ENCODE results near the gene OTULIN. TPM values are rescaled to one million over a fixed set of nuclear protein-coding genes. Genes with fewer than 3 reads are reported as not detected.

The OTULIN gene
- total RNA-seq, 1 donor from 2014 or later: 36.3 TPM

- H3K4me3 Mint-ChIP-seq (ENCODE audit: unreplicated experiment): no peak overlapping the region
- H3K27me3 Mint-ChIP-seq (ENCODE audit: low read depth): no peaks in the 10 kb centered on the region
- peaks cover 12% of the 10 kb centered on the region for H3K4me1 Mint-ChIP-seq (ENCODE audit: low read depth)
- no peak overlapping the region for H3K27ac Mint-ChIP-seq (ENCODE audit: unreplicated experiment)
- H3K36me3 Mint-ChIP-seq (ENCODE audit: low read depth): peaks cover 14% of the 10 kb centered on the region
- no peaks in the 10 kb centered on the region for H3K9me3 Mint-ChIP-seq (ENCODE audit: low read depth)
- no peak for DNase-seq (ENCODE audit: low spot score)
- no peak for TF ChIP-seq CTCF (IDR thresholded peaks at IDR 0.05)
These were observed 35.4 kb downstream of the OTULIN start for GRCh38 chr5:14699807-14700400.

DNA sequence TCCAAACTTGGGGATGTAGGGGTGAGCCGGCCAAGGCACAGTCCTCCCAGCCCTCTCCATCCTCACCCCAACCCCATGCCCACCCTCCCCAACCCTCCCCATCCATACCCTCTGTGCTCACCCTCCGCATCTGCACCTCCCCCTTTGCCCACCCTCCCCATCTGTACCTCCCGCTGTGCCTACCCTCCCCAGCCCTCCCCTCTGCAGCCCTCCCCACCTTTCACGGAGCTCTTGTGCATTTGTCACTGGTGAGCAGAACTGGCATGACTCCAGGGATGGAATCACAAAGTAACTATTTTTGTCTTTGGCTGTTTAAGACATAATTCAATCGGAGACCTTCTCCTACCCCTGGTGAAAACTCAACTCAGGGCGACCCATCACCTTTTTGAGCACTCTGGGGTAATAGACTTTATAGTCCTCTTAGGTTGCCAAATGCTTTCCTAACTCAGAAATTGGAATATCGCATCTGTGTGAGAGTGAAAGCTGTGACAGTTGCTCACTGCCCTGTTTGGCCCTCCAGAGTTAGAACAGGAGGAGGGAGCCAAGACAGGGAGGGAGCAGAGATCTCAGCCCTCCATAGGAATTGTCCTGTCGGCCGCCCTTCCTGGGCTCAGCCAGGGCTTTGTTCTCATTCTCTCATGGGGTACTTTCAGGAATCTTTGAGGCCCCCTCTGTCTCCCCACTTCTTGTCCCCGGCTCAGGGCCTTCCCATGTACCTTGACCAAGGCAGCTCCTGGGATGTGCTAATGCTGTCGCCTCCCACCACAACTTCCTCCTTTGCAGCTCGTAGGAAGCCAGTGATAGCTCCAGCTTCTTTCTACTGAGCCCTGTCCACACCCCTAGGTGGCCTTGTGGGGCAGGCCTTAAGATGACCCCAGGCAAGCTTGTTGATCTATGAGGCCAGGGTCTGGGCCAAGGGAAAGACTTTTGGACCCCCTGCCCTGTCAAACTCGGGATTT lies 36.2 kb downstream of the OTULIN start:
- H3K36me3 Mint-ChIP-seq (ENCODE audit: low read depth): peaks cover 15% of the 10 kb centered on the region

DNA sequence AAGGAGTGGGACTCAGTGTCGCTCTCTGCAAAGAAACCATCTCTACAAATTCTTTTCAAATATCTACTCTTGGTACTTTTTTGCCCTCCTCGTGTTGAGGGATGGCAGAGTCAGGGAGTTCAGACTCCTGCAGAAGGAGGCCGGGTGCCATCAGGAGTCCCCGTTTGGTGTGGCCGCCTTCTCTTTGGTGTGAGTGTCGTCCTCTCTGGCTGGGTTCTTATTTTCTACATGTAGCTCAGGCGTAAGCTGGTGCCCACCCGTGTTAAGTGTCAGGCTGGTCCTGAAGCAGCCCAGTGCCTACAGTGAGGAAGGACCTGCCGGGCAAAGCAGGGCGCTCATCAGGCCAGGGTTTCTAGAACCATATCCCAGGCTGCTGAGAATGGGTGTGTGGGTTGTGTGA lies 37.0 kb downstream of the OTULIN start:
- H3K4me1 Mint-ChIP-seq (ENCODE audit: low read depth): peaks cover 13% of the 10 kb centered on the region
- TF ChIP-seq CTCF (IDR thresholded peaks at IDR 0.05): no peak
- H3K4me3 Mint-ChIP-seq (ENCODE audit: unreplicated experiment): no peak overlapping the region
- no peak for DNase-seq (ENCODE audit: low spot score)
- no peaks in the 10 kb centered on the region for H3K9me3 Mint-ChIP-seq (ENCODE audit: low read depth)
- no peak overlapping the region for H3K27ac Mint-ChIP-seq (ENCODE audit: unreplicated experiment)
- no peaks in the 10 kb centered on the region for H3K27me3 Mint-ChIP-seq (ENCODE audit: low read depth)
- peaks cover 18% of the 10 kb centered on the region for H3K36me3 Mint-ChIP-seq (ENCODE audit: low read depth)

More for the DNA sequence above, 36.2 kb downstream of the OTULIN start:
- Mint-ChIP-seq H3K9me3 (ENCODE audit: low read depth) (no peaks in the 10 kb centered on the region), H3K4me1 (ENCODE audit: low read depth) (peaks cover 12% of the 10 kb centered on the region), H3K4me3 (ENCODE audit: unreplicated experiment) (no peak overlapping the region), H3K27me3 (ENCODE audit: low read depth) (no peaks in the 10 kb centered on the region), H3K27ac (ENCODE audit: unreplicated experiment) (no peak overlapping the region)
- no peak for DNase-seq (ENCODE audit: low spot score)
- TF ChIP-seq CTCF (IDR thresholded peaks at IDR 0.05): no peak

DNA sequence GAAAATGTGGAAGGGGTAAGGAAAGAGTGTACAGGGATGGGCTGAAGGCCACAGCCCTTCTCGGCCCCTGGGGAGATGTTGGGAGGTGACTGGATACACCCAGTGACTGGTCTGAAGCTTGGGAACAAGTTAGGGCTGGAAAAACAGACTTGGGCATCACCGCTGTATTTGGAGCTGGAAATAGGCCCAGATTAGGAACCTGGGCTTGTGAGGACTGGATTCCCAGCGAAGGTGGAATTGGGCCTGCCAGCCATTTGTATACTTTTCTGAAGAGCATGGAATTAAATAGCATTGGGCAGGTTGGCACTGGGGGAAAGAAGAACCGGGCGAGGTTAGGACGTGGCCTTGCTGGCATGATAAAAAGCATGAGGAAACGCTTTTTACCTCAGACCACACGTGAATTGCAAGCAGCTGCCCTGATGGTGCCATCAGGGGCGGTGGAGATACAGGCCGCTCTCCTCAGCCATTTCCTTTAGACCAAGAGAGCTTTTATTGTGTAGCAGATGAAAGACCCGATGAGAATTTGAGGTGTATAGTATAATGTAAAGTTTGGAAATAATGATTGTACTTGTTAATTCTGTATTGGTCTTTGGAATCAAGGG lies 37.8 kb downstream of the OTULIN start:
- DNase-seq (ENCODE audit: low spot score): no peak
- Mint-ChIP-seq H3K27me3 (ENCODE audit: low read depth) (no peaks in the 10 kb centered on the region), H3K36me3 (ENCODE audit: low read depth) (peaks cover 21% of the 10 kb centered on the region), H3K27ac (ENCODE audit: unreplicated experiment) (peak overlapping the region; percentile 6), H3K9me3 (ENCODE audit: low read depth) (no peaks in the 10 kb centered on the region), H3K4me1 (ENCODE audit: low read depth) (peaks cover 17% of the 10 kb centered on the region), H3K4me3 (ENCODE audit: unreplicated experiment) (no peak overlapping the region)
- TF ChIP-seq CTCF (IDR thresholded peaks at IDR 0.05): no peak

- H3K27ac Mint-ChIP-seq (ENCODE audit: unreplicated experiment): peak overlapping the region; percentile 8
- no peak overlapping the region for H3K4me3 Mint-ChIP-seq (ENCODE audit: unreplicated experiment)
- H3K9me3 Mint-ChIP-seq (ENCODE audit: low read depth): no peaks in the 10 kb centered on the region
- peaks cover 26% of the 10 kb centered on the region for H3K36me3 Mint-ChIP-seq (ENCODE audit: low read depth)
- no peak for TF ChIP-seq CTCF (IDR thresholded peaks at IDR 0.05)
- no peaks in the 10 kb centered on the region for H3K27me3 Mint-ChIP-seq (ENCODE audit: low read depth)
- H3K4me1 Mint-ChIP-seq (ENCODE audit: low read depth): peaks cover 11% of the 10 kb centered on the region
- no peak for DNase-seq (ENCODE audit: low spot score)
These were observed 41.0 kb downstream of the OTULIN start for GRCh38 chr5:14705556-14705955.
